Small intestine (tissue), 7 donors: ENCODE results near the gene AIPL1. TPM values are rescaled to one million over a fixed set of nuclear protein-coding genes. Genes with fewer than 3 reads are reported as not detected.

Experiments
- DNase-seq, 2 donors: peaks; one replicate each; pipeline versions ENCODE4 v3.0.0 to v3.0.0-alpha.2; 2013
- FAIRE-seq: peaks from 2 replicates; lab custom pipeline; 2012; peaks lifted over from hg19 to GRCh38; lab: Jason Lieb, UNC
- H3K27ac ChIP-seq, 3 donors: one replicate each; pipeline ENCODE4 v1.5.1; 2013; ENCODE audit warnings: low read length in 2 of 3, mild to moderate bottlenecking in 2 of 3, control low read depth in 1 of 3, inconsistent platforms in 1 of 3, low read depth in 1 of 3, moderate library complexity in 1 of 3
- H3K27me3 ChIP-seq, 3 donors: one replicate each; pipeline ENCODE4 v1.6.1; 2013; ENCODE audit warnings: low read length in 3 of 3, inconsistent platforms in 1 of 3; ENCODE audit not compliant: control insufficient read depth in 3 of 3, insufficient read depth in 3 of 3
- H3K36me3 ChIP-seq, 3 donors: one replicate each; pipeline ENCODE4 v1.6.1; 2013; ENCODE audit warnings: low read length in 3 of 3, inconsistent platforms in 1 of 3, low read depth in 1 of 3, mild to moderate bottlenecking in 1 of 3, moderate library complexity in 1 of 3; ENCODE audit not compliant: control insufficient read depth in 3 of 3, insufficient read depth in 2 of 3
- H3K4me1 ChIP-seq, 3 donors: one replicate each; pipeline ENCODE4 v1.6.1; 2013; ENCODE audit warnings: low read length in 2 of 3, inconsistent platforms in 1 of 3, low read depth in 1 of 3, mild to moderate bottlenecking in 1 of 3, moderate library complexity in 1 of 3; ENCODE audit not compliant: control insufficient read depth in 3 of 3, insufficient read depth in 2 of 3
- H3K4me3 ChIP-seq, 3 donors: one replicate each; pipeline ENCODE4 v1.5.1; 2013; ENCODE audit warnings: low read length in 3 of 3, control low read depth in 1 of 3, inconsistent platforms in 1 of 3, low read depth in 1 of 3, mild to moderate bottlenecking in 1 of 3, moderate library complexity in 1 of 3
- H3K9me3 ChIP-seq, 2 donors: one replicate each; pipeline ENCODE4 v1.6.1; 2013; ENCODE audit warnings: low read depth in 1 of 2, low read length in 1 of 2; ENCODE audit not compliant: control insufficient read depth in 2 of 2, insufficient read depth in 1 of 2
- WGBS, 3 donors: extraction: QIAGEN DNeasy Blood & Tissue Kit; methylation state at CpG; one replicate each; pipeline ENCODE4 v1.1.7; 2013; 5-methylcytosine and 5-hydroxymethylcytosine counted together
- polyA plus RNA-seq, 4 donors: library from polyadenylated mRNA; stranded (reverse) in 3 of 4; unstranded in 1 of 4; fragments of 200-250 nt in 3 of 4; fragments of 120-200 nt in 1 of 4; gene quantifications; one replicate each; pipeline versions ENCODE4 v1.2.1 to v1.2.3, GENCODE V29; 2013
- donor health status: healthy with polysubstance abuse.
- donor health status: control.
- donor health status: control.
- donor health status: Bipolar disorder and iron deficiency.
- donor health status: healthy.

AIPL1 gene
- polyA plus RNA-seq, 4 donors: not detected

DNA sequence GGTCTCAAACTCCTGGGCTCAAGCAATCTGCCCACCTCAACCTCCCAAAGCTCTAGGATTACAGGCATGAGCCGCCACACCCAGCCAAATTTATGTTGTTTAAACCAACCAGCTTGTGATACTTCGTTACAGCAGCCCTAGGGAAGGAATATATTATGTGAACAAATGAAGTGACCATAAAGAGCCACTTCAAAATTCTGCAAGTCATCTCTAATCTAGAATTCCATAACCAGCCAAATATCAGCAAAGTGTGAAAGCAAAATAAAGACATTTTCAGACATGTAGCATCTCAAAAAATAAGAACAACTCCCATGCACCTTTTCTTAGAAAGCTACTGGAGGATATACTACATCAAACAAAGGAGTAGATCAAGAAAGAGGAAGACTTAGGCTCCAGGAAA, 36.0 kb downstream of the AIPL1 start:
- no peaks in the 10 kb centered on the region for H3K36me3 ChIP-seq
- peaks cover 0 to 11% (median 4%) of the 10 kb centered on the region in 3 donors for H3K27me3 ChIP-seq
- H3K9me3 ChIP-seq: no peaks in the 10 kb centered on the region
- 45 to 74% (median 46%) methylated on average over 2 of the region's 2 CpGs for WGBS, 3 donors
- DNase-seq (no peak), FAIRE-seq (no peak)
- H3K27ac ChIP-seq: no peak overlapping the region
- no peaks in the 10 kb centered on the region for H3K4me1 ChIP-seq
- no peak overlapping the region for H3K4me3 ChIP-seq

DNA sequence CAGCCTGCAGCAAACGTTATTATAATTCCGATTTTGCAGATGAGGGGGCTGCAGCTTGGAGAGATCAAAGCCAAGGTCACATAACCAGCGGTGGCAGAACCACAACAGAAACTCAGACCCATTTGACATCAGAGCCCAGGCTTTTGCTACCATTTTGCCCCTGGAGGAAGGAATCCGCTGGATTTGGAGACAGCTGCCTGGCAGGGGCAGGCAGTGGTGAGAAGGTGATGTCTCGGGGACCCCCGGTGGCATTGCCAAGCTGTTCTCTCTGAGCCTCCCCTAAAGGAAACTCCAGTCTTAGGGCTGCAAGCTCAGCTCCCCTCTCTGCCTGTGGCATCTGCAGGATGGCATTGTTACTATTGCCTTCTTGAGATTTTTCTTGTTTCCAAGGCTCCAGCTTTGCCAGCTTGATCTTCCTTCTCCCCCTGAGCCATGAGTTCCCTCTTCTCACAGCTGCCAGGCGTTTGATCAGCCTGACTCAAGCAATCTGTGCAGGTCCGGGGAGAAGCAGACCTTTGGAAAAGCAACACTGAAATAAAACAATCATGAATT, 40.8 kb downstream of the AIPL1 start:
- no peaks in the 10 kb centered on the region for H3K4me1 ChIP-seq
- H3K9me3 ChIP-seq: no peaks in the 10 kb centered on the region
- no peaks in the 10 kb centered on the region for H3K36me3 ChIP-seq
- H3K27ac ChIP-seq: no peak overlapping the region
- WGBS, 3 donors: 32 to 41% (median 37%) methylated on average over 8 of the region's 8 CpGs
- DNase-seq: no peak
- H3K27me3 ChIP-seq: peaks cover 0 to 10% (median 4%) of the 10 kb centered on the region in 3 donors
- FAIRE-seq: no peak
- no peak overlapping the region for H3K4me3 ChIP-seq

DNA sequence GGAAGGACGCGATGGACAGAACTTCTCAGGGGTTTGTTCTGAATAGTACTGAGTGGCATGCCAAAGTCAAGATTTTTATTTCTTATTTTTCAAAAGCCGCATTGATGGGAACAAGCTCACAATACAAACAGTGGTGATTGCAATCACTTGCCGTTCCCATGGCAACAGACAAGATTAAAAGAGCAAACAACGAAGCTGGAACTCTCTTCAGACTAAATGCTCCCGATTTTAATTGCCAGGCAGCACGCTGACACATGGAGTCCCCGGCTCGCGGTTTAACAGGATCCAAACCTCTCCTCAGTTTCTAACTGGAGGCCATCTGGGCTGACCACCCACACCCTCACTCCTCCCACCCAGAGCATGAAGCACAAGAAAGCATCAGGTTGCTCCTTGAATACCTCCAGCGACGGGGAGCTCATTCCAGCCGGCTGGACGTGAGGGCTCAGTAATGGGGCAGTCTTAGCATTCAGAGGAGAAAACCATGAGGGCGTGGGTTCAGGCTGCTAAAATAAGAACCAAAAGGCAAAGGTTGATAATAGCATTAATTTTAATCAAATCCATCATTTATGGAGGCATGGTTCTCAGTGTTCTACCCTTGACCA, 41.5 kb downstream of the AIPL1 start:
- H3K36me3 ChIP-seq: no peaks in the 10 kb centered on the region
- H3K4me1 ChIP-seq: no peaks in the 10 kb centered on the region
- H3K27me3 ChIP-seq: peaks cover 0 to 10% (median 4%) of the 10 kb centered on the region in 3 donors
- H3K27ac ChIP-seq: no peak overlapping the region
- H3K9me3 ChIP-seq: no peaks in the 10 kb centered on the region
- 24 to 45% (median 30%) methylated on average over 15 of the region's 15 CpGs for whole genome bisulfite sequencing, 3 donors
- FAIRE-seq (no peak), DNase-seq (peak in 1 of 2 donors; percentile 15)
- H3K4me3 ChIP-seq: no peak overlapping the region

DNA sequence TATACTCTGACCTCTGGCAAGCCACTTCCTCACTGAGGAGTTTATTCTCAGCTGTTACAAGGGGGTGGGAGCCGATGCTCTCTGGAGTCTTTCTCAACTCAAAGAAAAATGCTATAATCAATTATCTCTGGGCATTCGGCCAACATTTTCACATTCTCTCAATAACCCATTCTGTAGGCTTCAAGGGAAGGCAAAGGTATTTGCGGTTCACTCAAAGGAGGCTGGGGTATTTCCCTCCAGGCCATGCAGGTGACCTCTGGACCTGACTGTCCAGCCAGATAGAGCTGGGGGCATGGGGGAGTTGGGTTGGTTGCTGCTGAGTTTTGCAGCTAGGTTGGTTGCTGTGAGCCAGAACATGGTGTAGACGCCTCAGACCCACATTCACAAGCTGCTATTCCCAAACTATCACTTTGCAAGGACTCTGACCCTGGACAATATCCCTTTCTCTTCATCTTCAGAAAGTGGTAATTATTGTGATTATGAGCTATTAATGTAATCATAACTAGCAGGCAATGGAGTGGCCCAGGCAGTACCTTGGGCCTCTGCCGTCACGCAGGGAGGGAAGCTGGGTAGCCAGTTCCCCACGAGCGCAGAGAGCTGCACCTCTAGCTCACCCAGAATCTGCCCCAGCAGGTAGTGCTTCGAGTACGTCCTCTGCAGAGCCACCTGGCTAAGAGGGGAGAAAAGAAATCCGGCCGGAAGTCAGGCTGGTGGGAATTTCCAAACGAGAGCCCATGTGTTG, 42.1 kb downstream of the AIPL1 start:
- Histone ChIP-seq H3K4me3 (no peak overlapping the region), H3K27me3 (peaks cover 0 to 10% (median 4%) of the 10 kb centered on the region in 3 donors), H3K9me3 (no peaks in the 10 kb centered on the region), H3K27ac (no peak overlapping the region), H3K4me1 (no peaks in the 10 kb centered on the region), H3K36me3 (no peaks in the 10 kb centered on the region)
- FAIRE-seq (no peak), DNase-seq (peak; percentile 10 to 45)
- 8 to 35% (median 21%) methylated on average over 13 of the region's 13 CpGs for whole genome bisulfite sequencing, 3 donors

DNA sequence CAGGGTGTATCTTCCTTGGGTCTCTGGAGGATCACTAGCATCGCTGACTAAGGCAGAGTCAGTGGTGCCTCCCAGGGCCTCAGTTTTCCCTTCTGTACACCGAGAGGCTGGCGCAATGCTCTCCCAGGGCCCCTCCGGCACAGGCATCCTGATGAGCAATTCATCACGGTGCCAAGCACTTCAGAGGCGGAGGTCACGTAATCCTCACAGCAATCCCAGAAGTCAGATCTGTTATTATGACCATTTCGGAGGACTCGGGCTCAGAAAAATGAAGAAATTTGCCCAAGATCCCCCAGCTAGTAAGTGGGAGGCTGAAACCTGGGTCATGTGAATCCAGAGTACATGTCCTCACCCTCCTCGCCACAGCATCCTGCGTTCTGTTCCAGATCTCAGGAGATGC, 46.5 kb downstream of the AIPL1 start:
- H3K27ac ChIP-seq: no peak overlapping the region
- no peak overlapping the region for H3K4me3 ChIP-seq
- H3K27me3 ChIP-seq: no peaks in the 10 kb centered on the region
- DNase-seq (no peak), FAIRE-seq (no peak)
- no peaks in the 10 kb centered on the region for H3K9me3 ChIP-seq
- WGBS, 3 donors: 84 to 88% (median 86%) methylated on average over 11 of the region's 11 CpGs
- no peaks in the 10 kb centered on the region for H3K36me3 ChIP-seq
- H3K4me1 ChIP-seq: no peaks in the 10 kb centered on the region

DNA sequence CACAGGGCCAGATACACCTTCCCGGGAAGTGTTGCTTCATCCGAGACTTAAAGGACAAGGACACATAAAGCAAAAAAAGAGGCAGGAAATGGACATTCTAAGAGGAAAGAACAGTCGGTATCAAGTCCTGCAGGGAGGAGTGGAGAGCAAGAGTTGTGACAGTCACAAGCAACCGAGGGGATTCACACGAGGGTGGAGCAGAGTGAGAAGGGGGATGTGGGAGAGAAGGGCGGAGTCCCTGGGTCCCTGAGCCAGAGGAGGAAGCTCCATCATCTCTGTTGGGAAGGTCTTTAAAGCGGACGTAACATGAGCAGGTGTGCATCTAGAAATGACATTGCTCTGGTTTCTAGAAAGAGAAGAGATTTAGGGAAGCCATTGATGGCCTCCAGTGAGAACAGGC, 47.1 kb downstream of the AIPL1 start:
- 60 to 63% (median 63%) methylated on average over 8 of the region's 8 CpGs for WGBS, 3 donors
- H3K4me3 ChIP-seq: no peak overlapping the region
- no peaks in the 10 kb centered on the region for H3K36me3 ChIP-seq
- FAIRE-seq (no peak), DNase-seq (no peak)
- H3K9me3 ChIP-seq: no peaks in the 10 kb centered on the region
- H3K27ac ChIP-seq: no peak overlapping the region
- H3K27me3 ChIP-seq: no peaks in the 10 kb centered on the region
- H3K4me1 ChIP-seq: no peaks in the 10 kb centered on the region

DNA sequence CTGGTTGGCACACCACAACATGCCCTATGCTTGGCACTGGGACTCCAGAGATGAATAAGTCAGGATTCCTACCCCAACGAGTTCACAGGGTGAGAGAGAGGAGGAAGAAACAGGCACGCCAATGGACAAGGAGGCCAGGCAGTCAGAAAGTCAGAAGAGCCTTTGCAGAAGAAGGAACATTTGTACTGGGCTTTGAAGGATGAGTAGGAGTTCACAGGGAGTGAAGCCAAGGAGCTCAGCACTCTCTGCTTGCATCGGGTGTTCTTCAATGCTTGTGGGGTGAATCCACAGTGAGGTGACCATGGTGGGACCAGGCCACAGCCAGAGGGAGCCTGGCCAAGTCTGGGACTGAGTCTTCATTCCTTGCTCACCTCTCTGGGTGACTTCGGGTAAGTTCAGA, 47.5 kb downstream of the AIPL1 start:
- WGBS, 3 donors: 75 to 86% (median 77%) methylated on average over 4 of the region's 4 CpGs
- H3K27ac ChIP-seq: no peak overlapping the region
- no peaks in the 10 kb centered on the region for H3K4me1 ChIP-seq
- H3K27me3 ChIP-seq: no peaks in the 10 kb centered on the region
- DNase-seq (no peak), FAIRE-seq (no peak)
- no peak overlapping the region for H3K4me3 ChIP-seq
- no peaks in the 10 kb centered on the region for H3K9me3 ChIP-seq
- no peaks in the 10 kb centered on the region for H3K36me3 ChIP-seq

DNA sequence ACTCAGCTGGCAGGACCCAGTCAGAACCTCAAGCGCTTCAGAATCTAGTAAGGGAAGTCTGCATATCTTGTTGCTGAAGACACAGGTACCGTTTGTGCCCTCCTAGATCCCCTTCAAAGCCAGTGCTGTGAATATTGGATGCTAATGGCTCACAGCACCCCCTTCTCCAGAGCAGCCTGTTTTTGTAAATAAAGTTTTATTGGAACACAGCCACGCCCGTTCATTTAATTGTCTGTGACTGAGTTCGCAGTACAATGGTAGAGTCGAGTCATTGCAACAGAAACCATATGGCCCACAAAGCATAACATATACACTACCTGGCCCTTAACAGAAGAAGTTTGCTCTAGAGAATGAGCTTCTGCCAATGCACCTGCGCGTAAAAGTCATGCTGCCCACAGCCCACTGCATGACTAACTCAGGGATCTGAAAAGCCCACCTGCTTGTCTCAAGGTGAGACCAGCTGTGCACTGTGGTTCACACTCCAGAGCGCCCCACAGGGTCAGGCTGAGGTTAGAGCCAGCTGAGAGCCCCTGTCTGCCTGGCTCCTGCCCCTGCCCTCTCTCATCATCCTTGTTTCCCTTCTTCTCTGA, 48.8 kb downstream of the AIPL1 start:
- DNase-seq (no peak), FAIRE-seq (no peak)
- Histone ChIP-seq H3K27me3 (peaks cover 0 to 4% (median 0%) of the 10 kb centered on the region in 3 donors), H3K36me3 (no peaks in the 10 kb centered on the region), H3K9me3 (no peaks in the 10 kb centered on the region), H3K27ac (no peak overlapping the region), H3K4me3 (no peak overlapping the region), H3K4me1 (no peaks in the 10 kb centered on the region)
- 78 to 87% (median 81%) methylated on average over 9 of the region's 9 CpGs for WGBS, 3 donors
